HepG2 (cell line): ENCODE measurements around the gene BRIP1. TPM values are rescaled to one million over a fixed set of nuclear protein-coding genes. Genes with fewer than 3 reads are reported as not detected.
A peak's percentile ranks its signal among the peaks of the same experiment; 100 is the strongest.
"Not testable (repeated sequence)": the region's sequence is repeated elsewhere in the genome, so short reads cannot be mapped to it uniquely, and the experiment has no call there.

Experiments used
- ETV5 ChIP-seq: IDR thresholded peaks from 2 replicates; pipeline ENCODE4 v1.6.1; 2018; ENCODE audit warnings: missing biosample characterization, missing genetic modification reagents, inconsistent platforms, borderline replicate concordance
- GABPB1 ChIP-seq: IDR thresholded peaks from 2 replicates; pipeline ENCODE4 v1.6.1; 2016; ENCODE audit warnings: mild to moderate bottlenecking, missing genetic modification reagents, moderate library complexity, missing compliant biosample characterization
- KDM5B ChIP-seq: sonication (generic); formaldehyde crosslinking; IDR thresholded peaks from 2 replicates; pipeline ENCODE4 v1.4.0; 2020; ENCODE audit warnings: missing genetic modification reagents, mild to moderate bottlenecking, borderline replicate concordance
- POLR2A ChIP-seq, 2 experiments: IDR thresholded peaks; 2 replicates each; pipeline ENCODE4 v1.6.1; 2011; ENCODE audit warnings: low read depth in 2 of 2, low read length in 2 of 2, mild to moderate bottlenecking in 1 of 2, moderate library complexity in 1 of 2; ENCODE audit not compliant: insufficient read depth in 1 of 2
- SALL1 ChIP-seq: sonication (generic); formaldehyde crosslinking; IDR thresholded peaks from 2 replicates; pipeline ENCODE4 v1.8.0; 2022; ENCODE audit warnings: mild to moderate bottlenecking, missing genetic modification reagents
- SP1 ChIP-seq, 2 experiments: fragments of 450-650 bp in 1 of 2; sonication (generic) in 1 of 2; formaldehyde crosslinking in 1 of 2; IDR thresholded peaks; 2 replicates each; pipeline versions ENCODE4 v1.4.0 to v1.6.1; 2016 to 2020; ENCODE audit warnings: missing genetic modification reagents in 1 of 2
- ZNF407 ChIP-seq: sonication (generic); formaldehyde crosslinking; IDR thresholded peaks from one replicate; pipeline ENCODE4 v1.5.1; 2020; ENCODE audit warnings: mild to moderate bottlenecking, missing genetic modification reagents; ENCODE audit errors: not compliant biosample characterization
- ZNF691 ChIP-seq: sonication (generic); formaldehyde crosslinking; IDR thresholded peaks from 2 replicates; pipeline ENCODE4 v1.4.0; 2020; ENCODE audit warnings: missing genetic modification reagents, low read depth, mild to moderate bottlenecking, borderline replicate concordance
- ZNF740 ChIP-seq: sonication (generic); formaldehyde crosslinking; IDR thresholded peaks from 2 replicates; pipeline ENCODE4 v1.4.0; 2020; ENCODE audit warnings: missing genetic modification reagents
- polyA plus RNA-seq, 8 experiments: library from polyadenylated mRNA; depleted of rRNA in 3 of 8; stranded (reverse) in 7 of 8; unstranded in 1 of 8; fragments of >200 nt; fragmentation: Illumina TruSeq in 4 of 8; extraction: Trizol in 4 of 8; gene quantifications; 2 replicates each; pipeline versions ENCODE4 v1.2.1 to v1.2.3, GENCODE V29; 2011 to 2016; ENCODE audit warnings: low read depth in 4 of 8, missing spikeins in 1 of 8, mixed read lengths in 1 of 8; ENCODE audit not compliant: insufficient read depth in 1 of 8
- total RNA-seq, 5 experiments: library from RNA; depleted of rRNA; stranded (reverse); fragments of >200 nt; fragmentation: Illumina TruSeq; extraction: Trizol; gene quantifications; 2 replicates each; pipeline ENCODE4 v1.2.3, GENCODE V29; 2016; ENCODE audit warnings: low read depth in 1 of 5
- TF ChIP-seq, protein P1 (sequence below): sonication (generic); formaldehyde crosslinking; IDR thresholded peaks from 2 replicates; pipeline ENCODE4 v1.8.1; 2023; ENCODE audit warnings: mild to moderate bottlenecking, missing genetic modification reagents
- TF ChIP-seq, protein P2 (sequence below): sonication (generic); formaldehyde crosslinking; IDR thresholded peaks from 2 replicates; pipeline ENCODE4 v1.4.0; 2020; ENCODE audit warnings: missing genetic modification reagents, mild to moderate bottlenecking, borderline replicate concordance

Gene BRIP1
- total and polyA plus RNA-seq, 2 of the 13 experiments (the other 11 are each of a cell fraction or from before 2014, with no cell fraction given), result 3.8 to 27.7 TPM

DNA sequence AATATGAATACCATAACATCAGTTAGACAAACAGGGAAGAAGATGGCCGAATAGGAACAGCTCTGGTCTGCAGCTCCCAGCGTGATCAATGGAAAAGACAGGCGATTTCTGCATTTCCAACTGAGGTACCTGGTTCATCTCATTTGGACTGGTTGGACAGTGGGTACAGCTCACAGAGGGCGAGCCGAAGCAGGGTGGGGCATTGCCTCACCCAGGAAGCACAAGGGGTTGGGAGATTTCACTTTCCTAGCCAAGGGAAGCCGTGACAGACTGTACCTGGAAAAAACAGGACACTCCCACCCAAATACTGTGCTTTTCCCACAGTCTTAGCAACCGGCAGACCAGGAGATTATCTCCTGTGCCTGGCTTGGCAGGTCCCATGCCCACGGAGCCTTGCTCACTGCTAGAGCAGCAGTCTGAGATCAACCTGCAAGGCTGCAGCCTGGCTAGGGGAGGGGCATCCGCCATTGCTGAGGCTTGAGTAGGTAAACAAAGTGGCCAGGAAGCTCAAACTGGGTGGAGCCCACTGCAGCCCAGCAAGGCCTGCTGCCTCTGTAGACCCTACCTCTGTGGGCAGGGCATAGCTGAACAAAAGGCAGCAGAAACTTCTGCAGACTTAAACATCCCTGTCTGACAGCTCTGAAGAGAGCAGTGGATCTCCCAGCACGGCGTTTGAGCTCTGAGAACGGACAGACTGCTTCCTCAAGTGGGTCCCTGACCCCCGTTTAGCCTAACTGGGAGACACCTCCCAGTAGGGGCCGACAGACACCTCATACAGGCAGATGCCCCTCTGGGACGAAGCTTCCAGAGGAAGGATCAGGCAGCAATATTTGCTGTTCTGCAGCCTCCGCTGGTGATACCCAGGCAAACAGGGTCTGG lies 190.1 kb downstream of the BRIP1 start (continued):
- TF ChIP-seq SP1 (IDR thresholded peaks at IDR 0.05), result not testable (repeated sequence)
- TF ChIP-seq SP1 (CRISPR knock-in tag; IDR thresholded peaks at IDR 0.05) (peak; percentile 45; the same call in 1 of the 2 replicates), ZNF691 (CRISPR knock-in tag) (peak; percentile 34; the same call in 1 of the 2 replicates), ETV5 (CRISPR knock-in tag) (peak; percentile 34; the same call in 1 of the 2 replicates), SALL1 (peak; percentile 70), POLR2A (IDR thresholded peaks at IDR 0.05; ENCODE audit: insufficient read depth in 1 of 2, low read depth in 2 of 2, low read length in 2 of 2) (peak in 1 of 2 experiments; percentile 49; a peak in 2 of 4 replicates), ZNF740 (CRISPR knock-in tag) (peak; percentile 5; the same call in 1 of the 2 replicates), KDM5B (CRISPR knock-in tag) (peak; percentile 58; the same call in 1 of the 2 replicates), ZNF407 (CRISPR knock-in tag) (peak; percentile 43), GABPB1 (peak; percentile 51; the same call in 1 of the 2 replicates)
- TF ChIP-seq, protein P1, sequence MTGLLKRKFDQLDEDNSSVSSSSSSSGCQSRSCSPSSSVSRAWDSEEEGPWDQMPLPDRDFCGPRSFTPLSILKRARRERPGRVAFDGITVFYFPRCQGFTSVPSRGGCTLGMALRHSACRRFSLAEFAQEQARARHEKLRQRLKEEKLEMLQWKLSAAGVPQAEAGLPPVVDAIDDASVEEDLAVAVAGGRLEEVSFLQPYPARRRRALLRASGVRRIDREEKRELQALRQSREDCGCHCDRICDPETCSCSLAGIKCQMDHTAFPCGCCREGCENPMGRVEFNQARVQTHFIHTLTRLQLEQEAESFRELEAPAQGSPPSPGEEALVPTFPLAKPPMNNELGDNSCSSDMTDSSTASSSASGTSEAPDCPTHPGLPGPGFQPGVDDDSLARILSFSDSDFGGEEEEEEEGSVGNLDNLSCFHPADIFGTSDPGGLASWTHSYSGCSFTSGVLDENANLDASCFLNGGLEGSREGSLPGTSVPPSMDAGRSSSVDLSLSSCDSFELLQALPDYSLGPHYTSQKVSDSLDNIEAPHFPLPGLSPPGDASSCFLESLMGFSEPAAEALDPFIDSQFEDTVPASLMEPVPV (CRISPR knock-in tag), result 0 out of 2 replicates have a peak, but pooled peaks have one; percentile 48
- TF ChIP-seq, protein P2, sequence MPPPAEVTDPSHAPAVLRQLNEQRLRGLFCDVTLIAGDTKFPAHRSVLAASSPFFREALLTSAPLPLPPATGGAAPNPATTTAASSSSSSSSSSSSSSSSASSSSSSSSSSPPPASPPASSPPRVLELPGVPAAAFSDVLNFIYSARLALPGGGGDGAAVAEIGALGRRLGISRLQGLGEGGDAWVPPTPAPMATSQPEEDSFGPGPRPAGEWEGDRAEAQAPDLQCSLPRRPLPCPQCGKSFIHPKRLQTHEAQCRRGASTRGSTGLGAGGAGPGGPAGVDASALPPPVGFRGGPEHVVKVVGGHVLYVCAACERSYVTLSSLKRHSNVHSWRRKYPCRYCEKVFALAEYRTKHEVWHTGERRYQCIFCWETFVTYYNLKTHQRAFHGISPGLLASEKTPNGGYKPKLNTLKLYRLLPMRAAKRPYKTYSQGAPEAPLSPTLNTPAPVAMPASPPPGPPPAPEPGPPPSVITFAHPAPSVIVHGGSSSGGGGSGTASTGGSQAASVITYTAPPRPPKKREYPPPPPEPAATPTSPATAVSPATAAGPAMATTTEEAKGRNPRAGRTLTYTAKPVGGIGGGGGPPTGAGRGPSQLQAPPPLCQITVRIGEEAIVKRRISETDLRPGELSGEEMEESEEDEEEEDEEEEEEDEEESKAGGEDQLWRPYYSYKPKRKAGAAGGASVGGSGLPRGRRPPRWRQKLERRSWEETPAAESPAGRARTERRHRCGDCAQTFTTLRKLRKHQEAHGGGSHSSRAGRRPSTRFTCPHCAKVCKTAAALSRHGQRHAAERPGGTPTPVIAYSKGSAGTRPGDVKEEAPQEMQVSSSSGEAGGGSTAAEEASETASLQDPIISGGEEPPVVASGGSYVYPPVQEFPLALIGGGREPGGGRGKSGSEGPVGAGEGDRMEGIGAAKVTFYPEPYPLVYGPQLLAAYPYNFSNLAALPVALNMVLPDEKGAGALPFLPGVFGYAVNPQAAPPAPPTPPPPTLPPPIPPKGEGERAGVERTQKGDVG (CRISPR knock-in tag), result 0 out of 2 replicates have a peak, but pooled peaks have one; percentile 44
